ENCODE data around the gene AMOTL1. TPM values are rescaled to one million over a fixed set of nuclear protein-coding genes. Genes with fewer than 3 reads are reported as not detected.
"Not testable (repeated sequence)": the region's sequence is repeated elsewhere in the genome, so short reads cannot be mapped to it uniquely, and the experiment has no call there.

Gene AMOTL1
- total RNA-seq, 1 donor from 2014 or later, result 45.8 TPM

DNA sequence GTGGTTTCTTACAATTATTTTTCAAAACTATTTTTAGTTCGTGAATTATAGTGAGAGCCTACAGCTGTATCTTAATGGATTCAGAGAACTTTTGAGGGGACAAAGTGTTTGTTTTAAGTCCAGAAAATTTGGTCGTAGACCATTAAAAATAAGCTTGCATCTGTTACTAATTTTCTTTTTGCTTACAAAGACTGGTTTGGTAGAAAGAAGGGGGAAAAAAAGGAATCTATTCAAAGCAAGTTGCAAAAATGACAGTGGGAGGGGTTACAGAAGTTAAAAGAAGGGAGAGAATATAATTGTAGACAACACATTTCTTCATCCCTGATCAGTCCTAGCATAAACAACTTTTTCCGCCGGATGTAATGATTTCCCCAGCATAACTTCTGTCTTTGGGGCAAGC lies 72.1 kb downstream of the AMOTL1 start:
- TF ChIP-seq CTCF (IDR thresholded peaks at IDR 0.05; ENCODE audit: unreplicated experiment), result no peak

GRCh38 chr11:94844031-94844430 lies 75.9 kb downstream of the AMOTL1 start:
- Mint-ChIP-seq H3K36me3 (ENCODE audit: insufficient read depth) (peaks cover 21% of the 10 kb centered on the region), H3K4me3 (ENCODE audit: low read depth) (no peak overlapping the region), H3K27me3 (no peaks in the 10 kb centered on the region), H3K27ac (no peak overlapping the region), H3K4me1 (ENCODE audit: low read depth) (peaks cover 13% of the 10 kb centered on the region), H3K9me3 (ENCODE audit: low read depth) (no peaks in the 10 kb centered on the region)
- no peak for TF ChIP-seq CTCF (IDR thresholded peaks at IDR 0.05; ENCODE audit: unreplicated experiment)
- DNase-seq (ENCODE audit: low spot score, unreplicated experiment), result no peak

More for the DNA sequence above, 72.1 kb downstream of the AMOTL1 start:
- no peak overlapping the region for H3K4me3 Mint-ChIP-seq (ENCODE audit: low read depth)
- H3K4me1 Mint-ChIP-seq (ENCODE audit: low read depth), result peaks cover 2% of the 10 kb centered on the region
- H3K9me3 Mint-ChIP-seq (ENCODE audit: low read depth), result no peaks in the 10 kb centered on the region
- no peaks in the 10 kb centered on the region for H3K27me3 Mint-ChIP-seq
- no peak overlapping the region for H3K27ac Mint-ChIP-seq
- no peak for DNase-seq (ENCODE audit: low spot score, unreplicated experiment)
- H3K36me3 Mint-ChIP-seq (ENCODE audit: insufficient read depth), result peaks cover 16% of the 10 kb centered on the region

DNA sequence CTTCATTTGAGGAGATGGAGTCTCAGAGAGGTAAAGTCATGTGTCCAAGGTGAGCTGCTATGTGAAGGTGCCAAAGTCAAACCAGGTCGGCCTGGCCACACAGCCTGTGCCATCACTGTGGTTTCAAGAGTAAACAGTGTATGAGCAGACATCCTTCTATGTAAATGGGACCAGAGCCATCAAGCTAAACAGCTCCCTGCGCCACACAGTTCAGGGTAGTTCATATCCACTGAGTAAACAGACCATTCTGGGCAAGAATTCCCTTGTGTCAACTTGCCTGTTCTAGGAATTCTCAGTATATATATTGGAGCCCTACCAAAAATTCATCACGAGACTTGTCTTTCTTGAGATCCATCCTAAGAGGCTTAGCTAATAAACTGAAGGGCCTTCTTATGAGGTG lies 77.5 kb downstream of the AMOTL1 start:
- TF ChIP-seq CTCF (IDR thresholded peaks at IDR 0.05; ENCODE audit: unreplicated experiment), result no peak
- Mint-ChIP-seq H3K9me3 (ENCODE audit: low read depth) (no peaks in the 10 kb centered on the region), H3K4me1 (ENCODE audit: low read depth) (peaks cover 13% of the 10 kb centered on the region), H3K27ac (no peak overlapping the region), H3K4me3 (ENCODE audit: low read depth) (no peak overlapping the region), H3K36me3 (ENCODE audit: insufficient read depth) (peaks cover 22% of the 10 kb centered on the region), H3K27me3 (no peaks in the 10 kb centered on the region)
- no peak for DNase-seq (ENCODE audit: low spot score, unreplicated experiment)

DNA sequence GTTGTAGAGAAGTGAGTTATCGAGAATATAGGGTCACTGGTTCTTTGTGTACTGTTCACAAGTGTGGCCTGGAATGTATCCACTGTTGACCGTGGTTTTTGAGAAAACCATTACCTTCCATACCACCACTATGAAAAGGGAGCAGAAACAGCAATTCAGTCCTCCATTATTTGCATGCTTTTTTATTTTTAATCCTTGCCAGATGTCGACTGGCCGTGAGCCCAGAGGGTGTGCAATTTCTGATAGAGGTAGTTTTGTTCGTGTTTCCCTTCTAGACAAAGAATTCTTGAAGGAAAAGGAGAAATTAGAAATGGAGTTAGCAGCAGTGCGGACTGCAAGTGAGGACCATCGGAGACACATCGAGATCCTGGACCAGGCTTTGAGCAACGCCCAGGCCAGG lies 81.7 kb downstream of the AMOTL1 start:
- Mint-ChIP-seq H3K27me3 (no peaks in the 10 kb centered on the region), H3K27ac (no peak overlapping the region), H3K36me3 (ENCODE audit: insufficient read depth) (peaks cover 35% of the 10 kb centered on the region), H3K9me3 (ENCODE audit: low read depth) (no peaks in the 10 kb centered on the region), H3K4me3 (ENCODE audit: low read depth) (no peak overlapping the region), H3K4me1 (ENCODE audit: low read depth) (peaks cover 13% of the 10 kb centered on the region)
- no peak for TF ChIP-seq CTCF (IDR thresholded peaks at IDR 0.05; ENCODE audit: unreplicated experiment)
- no peak for DNase-seq (ENCODE audit: low spot score, unreplicated experiment)

GRCh38 chr11:94851864-94852636 lies 83.9 kb downstream of the AMOTL1 start:
- no peaks in the 10 kb centered on the region for H3K27me3 Mint-ChIP-seq
- H3K9me3 Mint-ChIP-seq (ENCODE audit: low read depth), result no peaks in the 10 kb centered on the region
- TF ChIP-seq CTCF (IDR thresholded peaks at IDR 0.05; ENCODE audit: unreplicated experiment), result no peak
- H3K4me3 Mint-ChIP-seq (ENCODE audit: low read depth), result no peak overlapping the region
- no peak for DNase-seq (ENCODE audit: low spot score, unreplicated experiment)
- peaks cover 35% of the 10 kb centered on the region for H3K36me3 Mint-ChIP-seq (ENCODE audit: insufficient read depth)
- H3K27ac Mint-ChIP-seq, result no peak overlapping the region
- H3K4me1 Mint-ChIP-seq (ENCODE audit: low read depth), result peaks cover 8% of the 10 kb centered on the region

GRCh38 chr11:94853288-94853687 lies 85.1 kb downstream of the AMOTL1 start:
- peaks cover 44% of the 10 kb centered on the region for H3K36me3 Mint-ChIP-seq (ENCODE audit: insufficient read depth)
- DNase-seq (ENCODE audit: low spot score, unreplicated experiment); H3K4me1 Mint-ChIP-seq (ENCODE audit: low read depth); H3K27me3 Mint-ChIP-seq; H3K9me3 Mint-ChIP-seq (ENCODE audit: low read depth); H3K27ac Mint-ChIP-seq; H3K4me3 Mint-ChIP-seq (ENCODE audit: low read depth): not testable (repeated sequence)
